ENCODE measurements around the gene PEX26. TPM values are rescaled to one million over a fixed set of nuclear protein-coding genes. Genes with fewer than 3 reads are reported as not detected.

The PEX26 gene
- 10 to 100 TPM; 30.2 to 42.7 (median 39.8) TPM for total RNA-seq
- total RNA-seq (2013), result 24.7 TPM
- 40.4 to 110 (median 78.5) reads per million in 29 experiments for total RNA-seq

DNA sequence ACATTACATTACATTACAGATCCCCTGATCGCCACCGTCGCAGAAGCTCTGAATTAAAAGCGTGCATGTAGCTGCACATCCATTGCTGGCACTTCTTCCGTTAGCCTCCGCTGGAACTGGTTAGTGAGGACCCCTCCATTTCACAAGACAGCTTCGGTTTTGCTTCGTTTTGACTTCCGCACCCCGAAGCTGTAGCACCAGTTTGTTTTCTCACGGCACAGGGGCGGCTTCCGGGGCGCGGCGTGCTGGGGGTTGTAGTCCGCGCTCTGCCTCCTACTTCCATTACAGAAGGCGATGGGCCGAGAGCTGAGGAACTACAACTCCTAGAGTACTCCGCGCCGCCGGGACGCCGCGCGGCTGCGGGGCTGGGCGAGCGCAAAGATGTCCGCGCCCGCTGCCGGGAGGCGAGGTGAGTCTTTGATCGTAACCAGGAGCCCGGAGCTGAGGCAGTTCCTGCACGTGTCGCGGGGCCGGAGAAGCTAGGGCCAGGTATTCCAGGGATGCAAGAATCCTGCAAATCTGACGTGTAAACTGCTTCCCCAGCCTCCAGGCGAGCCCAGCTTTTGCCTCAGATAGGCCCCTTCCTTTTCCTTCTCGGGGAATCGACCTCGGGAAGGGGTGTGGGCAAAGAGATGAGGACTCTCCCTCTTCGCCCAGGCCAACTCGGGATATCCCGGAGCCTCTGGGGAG is at the start of gene PEX26:
PEX26 (plus strand) TSS at position 352 of the 690 bp plus-strand sequence. CDS start 387 bp downstream, outside the sequence.
- Histone ChIP-seq H3K27me3 (replicated peaks in 1 of 2; ENCODE audit: control insufficient read depth in 2 of 2, extremely low read depth in 1 of 2, insufficient read depth in 2 of 2, low read length in 1 of 2) (no peaks in the 10 kb centered on the region), H3K4me1 (ENCODE audit: control insufficient read depth in 1 of 2, extremely low read depth in 1 of 2, insufficient read depth in 2 of 2, low read length in 2 of 2) (peaks cover 14 to 29% of the 10 kb centered on the region in 2 experiments), H3K4me3 (ENCODE audit: control insufficient read depth in 1 of 2, extremely low read depth in 1 of 2, low read length in 1 of 2) (peak within 1 kb of the TSS; percentile 84 to 85), H3K9me3 (no peaks in the 10 kb centered on the region), H3K36me3 (ENCODE audit: control insufficient read depth in 2 of 2, extremely low read depth in 1 of 2, insufficient read depth in 1 of 2, low read length in 1 of 2) (peaks cover 0 to 33% of the 10 kb centered on the region in 2 donors), H3K27ac (ENCODE audit: low read length) (peak within 1 kb of the TSS; percentile 77)
- POLR2A ChIA-PET, result interaction anchor here (0.6 to 1.3 kb wide), 6 partner anchors 13 to 818 kb away, joined by 3 to 9 read pairs (median 3); partner anchors contain the start of genes BID (in 1 of the 2) and USP18 (in 1 of the 2)
- H3K4me1 Mint-ChIP-seq, result peaks cover 54 to 64% (median 55%) of the 10 kb centered on the region in 3 donors
- CTCF ChIA-PET, result interaction anchor here (0.5 to 2.8 kb wide), 8 partner anchors 14 to 337 kb away, joined by 3 to 19 read pairs (median 6); partner anchors contain the start of gene USP18 (in 1 of the 2)
- peak; percentile 99 to 100 (median 100) for ATAC-seq (replicated peaks in 1 of 4)
- H3K9me3 Mint-ChIP-seq, result no peaks in the 10 kb centered on the region
- WGBS (ENCODE audit: insufficient coverage), result 0% methylated on average over 48 of the region's 50 CpGs
- DNase-seq, result peak; percentile 88 to 98 (median 95)
- H3K27ac Mint-ChIP-seq, result peak within 1 kb of the TSS; percentile 98 to 100
- H3K27me3 Mint-ChIP-seq, result no peaks in the 10 kb centered on the region
- peaks cover 31% of the 10 kb centered on the region for H3K36me3 Mint-ChIP-seq
- peak within 1 kb of the TSS; percentile 94 to 96 (median 95) for H3K4me3 Mint-ChIP-seq

GRCh38 chr22:18028817-18029527 is 48.8 kb upstream of the PEX26 start:
- DNase-seq, result no peak
- CTCF ChIA-PET, result no interaction called here
- Mint-ChIP-seq H3K4me1 (peaks cover 4 to 8% (median 7%) of the 10 kb centered on the region in 3 donors), H3K9me3 (no peaks in the 10 kb centered on the region), H3K27ac (no peak overlapping the region), H3K4me3 (no peak overlapping the region), H3K36me3 (no peaks in the 10 kb centered on the region), H3K27me3 (peaks cover 22 to 28% of the 10 kb centered on the region in 2 donors)
- H3K4me3 ChIP-seq (ENCODE audit: control insufficient read depth in 1 of 2, extremely low read depth in 1 of 2, low read length in 1 of 2), result no peak overlapping the region
- 68% methylated on average over 2 of the region's 3 CpGs for WGBS (ENCODE audit: insufficient coverage)
- no peaks in the 10 kb centered on the region for H3K9me3 ChIP-seq
- peaks cover 0 to 27% of the 10 kb centered on the region in 2 experiments for H3K27me3 ChIP-seq (replicated peaks in 1 of 2; ENCODE audit: control insufficient read depth in 2 of 2, extremely low read depth in 1 of 2, insufficient read depth in 2 of 2, low read length in 1 of 2)
- no peaks in the 10 kb centered on the region for H3K36me3 ChIP-seq (ENCODE audit: control insufficient read depth in 2 of 2, extremely low read depth in 1 of 2, insufficient read depth in 1 of 2, low read length in 1 of 2)
- peaks cover 2 to 8% of the 10 kb centered on the region in 2 experiments for H3K4me1 ChIP-seq (ENCODE audit: control insufficient read depth in 1 of 2, extremely low read depth in 1 of 2, insufficient read depth in 2 of 2, low read length in 2 of 2)
- POLR2A ChIA-PET, result no interaction called here
- H3K27ac ChIP-seq (ENCODE audit: low read length), result no peak overlapping the region
- ATAC-seq (replicated peaks in 1 of 4), result no peak

DNA sequence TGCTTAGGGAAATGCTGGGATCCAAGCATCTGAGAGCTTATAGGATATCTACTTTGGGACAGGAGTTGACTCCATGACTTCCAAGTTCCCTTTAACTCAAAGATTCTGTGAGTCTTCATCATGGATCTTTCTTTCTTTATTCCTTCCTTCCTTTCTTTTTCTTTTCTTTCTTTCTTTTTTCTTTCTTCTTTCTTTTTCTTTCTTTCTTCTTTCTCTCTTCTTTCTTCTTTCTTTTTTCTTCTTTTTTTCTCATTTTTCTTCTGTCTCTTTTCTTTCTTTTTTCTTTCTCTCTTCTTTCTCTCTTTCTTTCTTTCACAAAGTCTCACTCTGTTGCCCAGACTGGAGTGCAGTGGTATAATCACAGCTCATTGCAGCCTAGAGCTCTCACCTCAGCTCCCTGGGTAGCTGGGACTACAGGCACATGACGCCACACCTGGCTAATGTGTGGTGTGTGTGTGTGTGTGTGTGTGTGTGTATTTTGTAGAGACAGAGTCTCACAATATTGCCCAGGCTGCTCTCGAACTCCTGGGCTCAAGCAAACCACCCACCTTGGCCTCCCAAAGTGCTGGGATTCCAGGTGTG is 48.0 kb upstream of the PEX26 start:
- Mint-ChIP-seq H3K27ac (no peak overlapping the region), H3K36me3 (no peaks in the 10 kb centered on the region), H3K9me3 (no peaks in the 10 kb centered on the region), H3K4me3 (no peak overlapping the region), H3K27me3 (peaks cover 18 to 25% of the 10 kb centered on the region in 2 donors), H3K4me1 (peaks cover under 1 to 4% (median 3%) of the 10 kb centered on the region in 3 donors)
- Histone ChIP-seq H3K36me3 (ENCODE audit: control insufficient read depth in 2 of 2, extremely low read depth in 1 of 2, insufficient read depth in 1 of 2, low read length in 1 of 2) (no peaks in the 10 kb centered on the region), H3K4me3 (ENCODE audit: control insufficient read depth in 1 of 2, extremely low read depth in 1 of 2, low read length in 1 of 2) (no peak overlapping the region), H3K9me3 (no peaks in the 10 kb centered on the region), H3K27me3 (replicated peaks in 1 of 2; ENCODE audit: control insufficient read depth in 2 of 2, extremely low read depth in 1 of 2, insufficient read depth in 2 of 2, low read length in 1 of 2) (peaks cover 0 to 22% of the 10 kb centered on the region in 2 experiments), H3K4me1 (ENCODE audit: control insufficient read depth in 1 of 2, extremely low read depth in 1 of 2, insufficient read depth in 2 of 2, low read length in 2 of 2) (peaks cover 0 to 2% of the 10 kb centered on the region in 2 experiments), H3K27ac (ENCODE audit: low read length) (no peak overlapping the region)
- WGBS (ENCODE audit: insufficient coverage), result 40% methylated on average over 1 of the region's 2 CpGs
- DNase-seq (no peak), ATAC-seq (replicated peaks in 1 of 4) (no peak)
- ChIA-PET POLR2A (no interaction called here), CTCF (interaction anchor here in 1 of 2 donors (0.8 kb wide), 1 partner anchor 196 kb away, joined by 4 read pairs; no protein-coding TSS in a partner anchor)

GRCh38 chr22:18031695-18032454 is 45.9 kb upstream of the PEX26 start:
- no peaks in the 10 kb centered on the region for H3K9me3 ChIP-seq
- DNase-seq (no peak), ATAC-seq (replicated peaks in 1 of 4) (no peak)
- no peak overlapping the region for H3K27ac ChIP-seq (ENCODE audit: low read length)
- Mint-ChIP-seq H3K4me3 (no peak overlapping the region), H3K27ac (no peak overlapping the region), H3K9me3 (no peaks in the 10 kb centered on the region), H3K27me3 (peaks cover 7 to 16% of the 10 kb centered on the region in 2 donors), H3K36me3 (no peaks in the 10 kb centered on the region), H3K4me1 (no peaks in the 10 kb centered on the region)
- WGBS (ENCODE audit: insufficient coverage), result 100% methylated on average over 4 of the region's 10 CpGs
- ChIA-PET CTCF (no interaction called here), POLR2A (no interaction called here)
- H3K36me3 ChIP-seq (ENCODE audit: control insufficient read depth in 2 of 2, extremely low read depth in 1 of 2, insufficient read depth in 1 of 2, low read length in 1 of 2), result no peaks in the 10 kb centered on the region
- H3K4me3 ChIP-seq (ENCODE audit: control insufficient read depth in 1 of 2, extremely low read depth in 1 of 2, low read length in 1 of 2), result no peak overlapping the region
- no peaks in the 10 kb centered on the region for H3K4me1 ChIP-seq (ENCODE audit: control insufficient read depth in 1 of 2, extremely low read depth in 1 of 2, insufficient read depth in 2 of 2, low read length in 2 of 2)
- H3K27me3 ChIP-seq (replicated peaks in 1 of 2; ENCODE audit: control insufficient read depth in 2 of 2, extremely low read depth in 1 of 2, insufficient read depth in 2 of 2, low read length in 1 of 2), result peaks cover 0 to 6% of the 10 kb centered on the region in 2 experiments

GRCh38 chr22:18032455-18033101 is 45.2 kb upstream of the PEX26 start:
- Mint-ChIP-seq H3K27ac (no peak overlapping the region), H3K4me3 (no peak overlapping the region), H3K27me3 (peaks cover 2 to 16% of the 10 kb centered on the region in 2 donors), H3K36me3 (no peaks in the 10 kb centered on the region), H3K4me1 (no peaks in the 10 kb centered on the region), H3K9me3 (no peaks in the 10 kb centered on the region)
- Histone ChIP-seq H3K27ac (ENCODE audit: low read length) (no peak overlapping the region), H3K4me1 (ENCODE audit: control insufficient read depth in 1 of 2, extremely low read depth in 1 of 2, insufficient read depth in 2 of 2, low read length in 2 of 2) (no peaks in the 10 kb centered on the region), H3K27me3 (replicated peaks in 1 of 2; ENCODE audit: control insufficient read depth in 2 of 2, extremely low read depth in 1 of 2, insufficient read depth in 2 of 2, low read length in 1 of 2) (peaks cover 0 to 5% of the 10 kb centered on the region in 2 experiments), H3K36me3 (ENCODE audit: control insufficient read depth in 2 of 2, extremely low read depth in 1 of 2, insufficient read depth in 1 of 2, low read length in 1 of 2) (no peaks in the 10 kb centered on the region), H3K4me3 (ENCODE audit: control insufficient read depth in 1 of 2, extremely low read depth in 1 of 2, low read length in 1 of 2) (no peak overlapping the region), H3K9me3 (no peaks in the 10 kb centered on the region)
- ChIA-PET POLR2A (interaction anchor here in 1 of 2 donors (0.6 kb wide), 1 partner anchor 18 kb away, joined by 3 read pairs; no protein-coding TSS in a partner anchor), CTCF (interaction anchor here in 1 of 2 donors (0.9 kb wide), 1 partner anchor 202 kb away, joined by 3 read pairs; no protein-coding TSS in a partner anchor)
- WGBS (ENCODE audit: insufficient coverage), result no CpG with 5 or more reads among the region's 6 CpGs
- DNase-seq (no peak), ATAC-seq (replicated peaks in 1 of 4) (no peak)

Measured in T-cell (primary cell).